Smooth muscle cell (in vitro differentiated cells): ENCODE measurements around the gene OR56B1. TPM values are rescaled to one million over a fixed set of nuclear protein-coding genes. Genes with fewer than 3 reads are reported as not detected.

Source experiments
- DNase-seq: peaks from one replicate; lab custom pipeline; 2025; ENCODE audit not compliant: unreplicated experiment; lab: John Stamatoyannopoulos, UW
- H2AFZ ChIP-seq: fragments of 200-600 bp; sonication (generic); 2 replicates; pipeline ENCODE4 v1.6.0; 2016; ENCODE audit warnings: antibody characterized with exemption, low read depth, mild to moderate bottlenecking
- H3F3A ChIP-seq: fragments of 200-600 bp; sonication (generic); 2 replicates; pipeline ENCODE4 v1.6.0; 2017; ENCODE audit warnings: antibody characterized with exemption, low read depth
- H3K27ac ChIP-seq: fragments of 200-600 bp; sonication (generic); 2 replicates; pipeline ENCODE4 v1.5.1; 2016; ENCODE audit warnings: low read depth, mild to moderate bottlenecking
- H3K27me3 ChIP-seq: fragments of 200-600 bp; sonication (generic); 2 replicates; pipeline ENCODE4 v1.6.1; 2016; ENCODE audit warnings: low read depth, mild to moderate bottlenecking
- H3K36me3 ChIP-seq: fragments of 200-600 bp; sonication (generic); 2 replicates; pipeline ENCODE4 v1.5.1; 2016; ENCODE audit warnings: low read depth
- H3K4me1 ChIP-seq: fragments of 200-600 bp; sonication (generic); 2 replicates; pipeline ENCODE4 v1.5.1; 2016; ENCODE audit warnings: low read depth
- H3K4me2 ChIP-seq: fragments of 200-600 bp; sonication (generic); 2 replicates; pipeline ENCODE4 v1.6.0; 2016; ENCODE audit warnings: mild to moderate bottlenecking
- H3K4me3 ChIP-seq: fragments of 200-600 bp; sonication (generic); 2 replicates; pipeline ENCODE4 v1.5.1; 2016; ENCODE audit warnings: mild to moderate bottlenecking
- H3K79me2 ChIP-seq: fragments of 200-600 bp; sonication (generic); 2 replicates; pipeline ENCODE4 v1.6.0; 2016; ENCODE audit warnings: low read depth, mild to moderate bottlenecking
- H3K9ac ChIP-seq: fragments of 200-600 bp; sonication (generic); 2 replicates; pipeline ENCODE4 v1.6.0; 2016; ENCODE audit warnings: low read depth
- H3K9me3 ChIP-seq: fragments of 200-600 bp; sonication (generic); replicated peaks from 2 replicates; pipeline ENCODE4 v1.5.1; 2016; ENCODE audit warnings: low read depth
- H4K20me1 ChIP-seq: fragments of 200-600 bp; sonication (generic); 2 replicates; pipeline ENCODE4 v1.6.0; 2016; ENCODE audit warnings: low read depth
- CTCF ChIP-seq: fragments of 200-600 bp; sonication (generic); IDR thresholded peaks from 2 replicates; pipeline ENCODE4 v1.5.1; 2017; ENCODE audit warnings: borderline replicate concordance, mild to moderate bottlenecking, antibody characterized with exemption; ENCODE audit not compliant: insufficient read depth, poor library complexity, severe bottlenecking
- WGBS: methylation state at CpG from one replicate; pipeline ENCODE4 v1.1.7; 2016; ENCODE audit warnings: low lambda C conversion rate; 5-methylcytosine and 5-hydroxymethylcytosine counted together
- polyA plus RNA-seq: library from polyadenylated mRNA; unstranded; fragments of >200 nt; fragmentation: Nextera tagmentation; extraction: Ambion mirVana; gene quantifications from 2 replicates; pipeline ENCODE4 v1.2.1, GENCODE V29; 2016
- total RNA-seq: library from RNA; depleted of rRNA; stranded (reverse); fragments of >200 nt; gene quantifications from 2 replicates; pipeline ENCODE4 v1.2.3, GENCODE V29; 2014

Gene OR56B1
- total and polyA plus RNA-seq, 2 experiments from 2014 or later, result not detected

GRCh38 chr11:5701055-5701577 lies 35.1 kb upstream of the OR56B1 start:
- no peak for TF ChIP-seq CTCF
- Histone ChIP-seq H2AFZ (no peak overlapping the region), H3K9me3 (no peaks in the 10 kb centered on the region), H3K4me1 (no peaks in the 10 kb centered on the region), H3K27ac (no peak overlapping the region), H3K36me3 (no peaks in the 10 kb centered on the region), H3K9ac (no peak overlapping the region), H3F3A (no peaks in the 10 kb centered on the region), H3K4me2 (no peak overlapping the region), H3K4me3 (no peak overlapping the region), H3K79me2 (no peaks in the 10 kb centered on the region), H3K27me3 (no peaks in the 10 kb centered on the region), H4K20me1 (no peaks in the 10 kb centered on the region)
- DNase-seq, result no peak
- 59% methylated on average over 3 of the region's 3 CpGs for WGBS

GRCh38 chr11:5703741-5704536 lies 32.3 kb upstream of the OR56B1 start:
- Histone ChIP-seq H3K27me3 (no peaks in the 10 kb centered on the region), H3K9ac (no peak overlapping the region), H4K20me1 (no peaks in the 10 kb centered on the region), H3K27ac (no peak overlapping the region), H3F3A (no peaks in the 10 kb centered on the region), H3K4me3 (no peak overlapping the region), H3K9me3 (no peaks in the 10 kb centered on the region), H3K36me3 (no peaks in the 10 kb centered on the region), H3K4me1 (no peaks in the 10 kb centered on the region), H2AFZ (no peak overlapping the region), H3K4me2 (no peak overlapping the region), H3K79me2 (no peaks in the 10 kb centered on the region)
- DNase-seq, result no peak
- TF ChIP-seq CTCF, result no peak
- WGBS, result 94% methylated on average over 2 of the region's 2 CpGs

GRCh38 chr11:5705688-5706087 lies 30.6 kb upstream of the OR56B1 start:
- Histone ChIP-seq H3K4me3 (no peak overlapping the region), H3K79me2 (no peaks in the 10 kb centered on the region), H3K36me3 (no peaks in the 10 kb centered on the region), H3F3A (no peaks in the 10 kb centered on the region), H3K9ac (no peak overlapping the region), H3K4me1 (no peaks in the 10 kb centered on the region), H3K4me2 (no peak overlapping the region), H3K9me3 (no peaks in the 10 kb centered on the region), H3K27ac (no peak overlapping the region), H2AFZ (no peak overlapping the region), H4K20me1 (no peaks in the 10 kb centered on the region), H3K27me3 (no peaks in the 10 kb centered on the region)
- WGBS, result 93% methylated on average over 4 of the region's 4 CpGs
- DNase-seq, result no peak
- no peak for TF ChIP-seq CTCF

GRCh38 chr11:5712507-5712906 lies 23.7 kb upstream of the OR56B1 start:
- peak; percentile 37 for TF ChIP-seq CTCF
- no peak overlapping the region for H3K27ac ChIP-seq
- H3F3A ChIP-seq, result no peaks in the 10 kb centered on the region
- no peak overlapping the region for H3K9ac ChIP-seq
- no peaks in the 10 kb centered on the region for H4K20me1 ChIP-seq
- DNase-seq, result no peak
- H3K4me3 ChIP-seq, result no peak overlapping the region
- no peaks in the 10 kb centered on the region for H3K27me3 ChIP-seq
- 97% methylated on average over 1 of the region's 1 CpG for WGBS
- no peaks in the 10 kb centered on the region for H3K9me3 ChIP-seq
- H2AFZ ChIP-seq, result no peak overlapping the region
- no peaks in the 10 kb centered on the region for H3K4me1 ChIP-seq
- H3K36me3 ChIP-seq, result no peaks in the 10 kb centered on the region
- H3K79me2 ChIP-seq, result no peaks in the 10 kb centered on the region
- H3K4me2 ChIP-seq, result no peak overlapping the region
